Measurements from ENCODE around the gene LDLRAD1.

The LDLRAD1 gene

GRCh38 chr1:54047384-54048305 lies 29.7 kb upstream of the LDLRAD1 start:
- no peak for TF ChIP-seq CTCF (conservative IDR thresholded peaks at IDR 0.05)
- peak overlapping the region; percentile 33 for H3K27ac ChIP-seq

- TF ChIP-seq CTCF (conservative IDR thresholded peaks at IDR 0.05), result no peak
- peak overlapping the region; percentile 33 for H3K27ac ChIP-seq
Observed at GRCh38 chr1:54046671-54047383, 28.8 kb upstream of the LDLRAD1 start.

GRCh38 chr1:54045496-54045895 lies 27.5 kb upstream of the LDLRAD1 start:
- TF ChIP-seq CTCF (conservative IDR thresholded peaks at IDR 0.05), result no peak
- no peak overlapping the region for H3K27ac ChIP-seq

- TF ChIP-seq CTCF (conservative IDR thresholded peaks at IDR 0.05), result no peak
- H3K27ac ChIP-seq, result no peak overlapping the region
Observed at GRCh38 chr1:54041806-54042205, 23.8 kb upstream of the LDLRAD1 start.

- TF ChIP-seq CTCF (conservative IDR thresholded peaks at IDR 0.05), result no peak
- no peak overlapping the region for H3K27ac ChIP-seq
Observed at GRCh38 chr1:54037476-54037875, 19.5 kb upstream of the LDLRAD1 start.

- H3K27ac ChIP-seq, result no peak overlapping the region
- no peak for TF ChIP-seq CTCF (conservative IDR thresholded peaks at IDR 0.05)
Observed at GRCh38 chr1:54028306-54029251, 10.6 kb upstream of the LDLRAD1 start.

Data from VCaP (cell line).